ENCODE results near the gene BPIFA3. TPM values are rescaled to one million over a fixed set of nuclear protein-coding genes. Genes with fewer than 3 reads are reported as not detected.

BPIFA3 gene
- total and polyA plus RNA-seq, 2 of the 13 experiments (the other 11 are each of a cell fraction or from before 2014, with no cell fraction given) = not detected

- peak; percentile 97 for TF ChIP-seq LRRFIP1 (CRISPR knock-in tag; conservative IDR thresholded peaks at IDR 0.05)
- TF ChIP-seq GFI1 (CRISPR knock-in tag; IDR thresholded peaks at IDR 0.05; ENCODE audit: borderline replicate concordance) = peak; percentile 55; the same call in 1 of the 2 replicates
- peak; percentile 61; the same call in 1 of the 2 replicates for TF ChIP-seq NFE2 (CRISPR knock-in tag; IDR thresholded peaks at IDR 0.05)
- TF ChIP-seq ATAD3A (CRISPR knock-in tag; IDR thresholded peaks at IDR 0.05) = peak; percentile 96
- TF ChIP-seq, protein P1, sequence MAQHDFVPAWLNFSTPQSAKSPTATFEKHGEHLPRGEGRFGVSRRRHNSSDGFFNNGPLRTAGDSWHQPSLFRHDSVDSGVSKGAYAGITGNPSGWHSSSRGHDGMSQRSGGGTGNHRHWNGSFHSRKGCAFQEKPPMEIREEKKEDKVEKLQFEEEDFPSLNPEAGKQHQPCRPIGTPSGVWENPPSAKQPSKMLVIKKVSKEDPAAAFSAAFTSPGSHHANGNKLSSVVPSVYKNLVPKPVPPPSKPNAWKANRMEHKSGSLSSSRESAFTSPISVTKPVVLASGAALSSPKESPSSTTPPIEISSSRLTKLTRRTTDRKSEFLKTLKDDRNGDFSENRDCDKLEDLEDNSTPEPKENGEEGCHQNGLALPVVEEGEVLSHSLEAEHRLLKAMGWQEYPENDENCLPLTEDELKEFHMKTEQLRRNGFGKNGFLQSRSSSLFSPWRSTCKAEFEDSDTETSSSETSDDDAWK (CRISPR knock-in tag; IDR thresholded peaks at IDR 0.05) = no peak
- TF ChIP-seq NRL (CRISPR knock-in tag; IDR thresholded peaks at IDR 0.05; ENCODE audit: borderline replicate concordance) = peak; percentile 84; the same call in 1 of the 2 replicates
- TF ChIP-seq FOXO1 (CRISPR knock-in tag; IDR thresholded peaks at IDR 0.05) = peak; percentile 80
- no peak for TF ChIP-seq TCF12 (IDR thresholded peaks at IDR 0.05)
- peak; percentile 85 for TF ChIP-seq TCF12 (CRISPR knock-in tag; IDR thresholded peaks at IDR 0.05)
- peak; percentile 88; the same call in 1 of the 2 replicates for TF ChIP-seq ZNF740 (CRISPR knock-in tag; IDR thresholded peaks at IDR 0.05)
- TF ChIP-seq SMARCE1 (IDR thresholded peaks at IDR 0.05; ENCODE audit: borderline replicate concordance) = no peak
- TF ChIP-seq MLXIP (CRISPR knock-in tag; IDR thresholded peaks at IDR 0.05; ENCODE audit: borderline replicate concordance) = peak; percentile 96
- TF ChIP-seq CBX1 (IDR thresholded peaks at IDR 0.05; ENCODE audit: low read depth) = no peak
- peak; percentile 83; the same call in 1 of the 2 replicates for TF ChIP-seq SAFB2 (CRISPR knock-in tag; IDR thresholded peaks at IDR 0.05; ENCODE audit: borderline replicate concordance, low read depth)
- TF ChIP-seq ZNF17 (CRISPR knock-in tag; IDR thresholded peaks at IDR 0.05) = peak; percentile 91; the same call in 1 of the 2 replicates
- TF ChIP-seq, protein P2, sequence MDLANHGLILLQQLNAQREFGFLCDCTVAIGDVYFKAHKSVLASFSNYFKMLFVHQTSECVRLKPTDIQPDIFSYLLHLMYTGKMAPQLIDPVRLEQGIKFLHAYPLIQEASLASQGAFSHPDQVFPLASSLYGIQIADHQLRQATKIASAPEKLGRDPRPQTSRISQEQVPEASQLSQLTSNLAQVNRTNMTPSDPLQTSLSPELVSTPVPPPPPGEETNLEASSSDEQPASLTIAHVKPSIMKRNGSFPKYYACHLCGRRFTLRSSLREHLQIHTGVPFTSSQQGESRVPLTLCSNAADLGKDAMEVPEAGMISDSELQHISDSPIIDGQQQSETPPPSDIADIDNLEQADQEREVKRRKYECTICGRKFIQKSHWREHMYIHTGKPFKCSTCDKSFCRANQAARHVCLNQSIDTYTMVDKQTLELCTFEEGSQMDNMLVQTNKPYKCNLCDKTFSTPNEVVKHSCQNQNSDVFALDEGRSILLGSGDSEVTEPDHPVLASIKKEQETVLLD (CRISPR knock-in tag; IDR thresholded peaks at IDR 0.05; ENCODE audit: low read depth) = peak; percentile 79
- no peak for TF ChIP-seq PBX2 (CRISPR knock-in tag; IDR thresholded peaks at IDR 0.05)
- TF ChIP-seq ZNF431 (CRISPR knock-in tag; IDR thresholded peaks at IDR 0.05; ENCODE audit: borderline replicate concordance, low read depth) = peak; percentile 91; the same call in 1 of the 2 replicates
- peak; percentile 86 for TF ChIP-seq GZF1 (CRISPR knock-in tag; IDR thresholded peaks at IDR 0.05)
- peak; percentile 85; the same call in 1 of the 2 replicates for TF ChIP-seq ZNF44 (CRISPR knock-in tag; IDR thresholded peaks at IDR 0.05)
- peak; percentile 54 for TF ChIP-seq ZNF501 (CRISPR knock-in tag; IDR thresholded peaks at IDR 0.05)
Measured at GRCh38 chr20:33209789-33210188, 7.4 kb upstream of the BPIFA3 start (continued).

All from HepG2 (cell line).